ENCODE data around the gene FIGN.

- TF ChIP-seq EZH2 (IDR thresholded peaks at IDR 0.05; ENCODE audit: low read length, unreplicated experiment), result no peak
- TF ChIP-seq CTCF (conservative IDR thresholded peaks at IDR 0.05; ENCODE audit: low read depth, low read length), result no peak
These were observed 22.1 kb downstream of the FIGN start for GRCh38 chr2:163713534-163714311.
